GM18520 (cell line): ENCODE measurements around the gene MRE11.
"Not testable (repeated sequence)": the region's sequence is repeated elsewhere in the genome, so short reads cannot be mapped to it uniquely, and the experiment has no call there.

Source experiments
- ATAC-seq: cut with Tn5 transposase; IDR thresholded peaks from one replicate; pipeline ENCODE4 v1.9.1; 2021; ENCODE audit not compliant: unreplicated experiment

The MRE11 gene

GRCh38 chr11:94507485-94507884 is 13.8 kb upstream of the MRE11 start:
- no peak for ATAC-seq

GRCh38 chr11:94506513-94506912 is 12.9 kb upstream of the MRE11 start:
- not testable (repeated sequence) for ATAC-seq

GRCh38 chr11:94504689-94505293 is 11.1 kb upstream of the MRE11 start:
- ATAC-seq: no peak

GRCh38 chr11:94501522-94501921 is 7.9 kb upstream of the MRE11 start:
- ATAC-seq: no peak

GRCh38 chr11:94500181-94500580 is 6.5 kb upstream of the MRE11 start:
- no peak for ATAC-seq

GRCh38 chr11:94494126-94494680 is 559 bp upstream of the MRE11 start:
- peak; percentile 23 for ATAC-seq

GRCh38 chr11:94486068-94486467 is 7.6 kb downstream of the MRE11 start:
- ATAC-seq: no peak

GRCh38 chr11:94481342-94481741 is 12.3 kb downstream of the MRE11 start:
- no peak for ATAC-seq

- no peak for ATAC-seq
Measured at GRCh38 chr11:94477624-94478023, 16.0 kb downstream of the MRE11 start.

- ATAC-seq: peak; percentile 82
Measured at GRCh38 chr11:94472916-94473799, 20.5 kb downstream of the MRE11 start.

- ATAC-seq: peak; percentile 82
Measured at GRCh38 chr11:94469416-94469815, 24.2 kb downstream of the MRE11 start.

- no peak for ATAC-seq
Measured at GRCh38 chr11:94459576-94459975, 34.1 kb downstream of the MRE11 start.

- ATAC-seq: no peak
Measured at GRCh38 chr11:94457118-94458029, 36.3 kb downstream of the MRE11 start.

GRCh38 chr11:94455861-94456260 is 37.8 kb downstream of the MRE11 start:
- no peak for ATAC-seq

GRCh38 chr11:94454301-94454700 is 39.3 kb downstream of the MRE11 start:
- no peak for ATAC-seq

GRCh38 chr11:94452988-94453387 is 40.7 kb downstream of the MRE11 start:
- ATAC-seq: no peak

GRCh38 chr11:94450048-94450447 is 43.6 kb downstream of the MRE11 start:
- no peak for ATAC-seq

- ATAC-seq: no peak
Measured at GRCh38 chr11:94449437-94449836, 44.2 kb downstream of the MRE11 start.

- ATAC-seq: no peak
Measured at GRCh38 chr11:94449029-94449428, 44.6 kb downstream of the MRE11 start.

GRCh38 chr11:94447149-94447548 is 46.5 kb downstream of the MRE11 start:
- ATAC-seq: no peak

GRCh38 chr11:94445641-94446040 is 48.0 kb downstream of the MRE11 start:
- no peak for ATAC-seq
